Measurements from ENCODE around the gene DHFR. TPM values are rescaled to one million over a fixed set of nuclear protein-coding genes. Genes with fewer than 3 reads are reported as not detected.

The DHFR gene
- total RNA-seq, 1 experiment from 2014 or later, result 51.5 TPM

DNA sequence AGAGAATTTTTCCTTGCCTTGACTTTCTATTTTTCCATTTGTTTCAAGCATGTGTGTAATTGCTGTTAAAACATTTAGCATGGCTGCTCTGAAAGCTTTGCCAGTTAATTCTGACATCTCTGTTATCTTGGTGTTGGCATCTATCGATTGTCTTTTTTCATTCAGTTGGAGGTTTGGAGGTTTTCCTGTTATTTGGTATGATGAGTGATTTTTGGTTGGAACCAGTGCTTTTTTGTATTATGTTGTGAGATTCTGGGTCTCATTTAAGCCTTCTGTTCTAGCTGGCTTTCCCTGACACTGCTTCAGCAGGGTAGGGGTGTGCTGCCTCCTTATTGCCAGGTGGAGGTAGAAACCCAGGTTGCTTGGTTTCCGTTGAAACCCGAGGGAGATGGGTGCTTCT, 40.9 kb upstream of the DHFR start:
- H3K4me3 ChIP-seq (ENCODE audit: low read depth in 2 of 2, low read length in 2 of 2), result no peak overlapping the region
- no peaks in the 10 kb centered on the region for H3K4me1 ChIP-seq (ENCODE audit: control insufficient read depth, insufficient read depth, low read length)
- no peaks in the 10 kb centered on the region for H3K27me3 ChIP-seq (ENCODE audit: control insufficient read depth, insufficient read depth, low read length)
- no peaks in the 10 kb centered on the region for H3K36me3 ChIP-seq (ENCODE audit: control insufficient read depth, insufficient read depth, low read length)
- DNase-seq (ENCODE audit: low read depth, low spot score) (no peak), ATAC-seq (no peak)
- TF ChIP-seq, protein P1, sequence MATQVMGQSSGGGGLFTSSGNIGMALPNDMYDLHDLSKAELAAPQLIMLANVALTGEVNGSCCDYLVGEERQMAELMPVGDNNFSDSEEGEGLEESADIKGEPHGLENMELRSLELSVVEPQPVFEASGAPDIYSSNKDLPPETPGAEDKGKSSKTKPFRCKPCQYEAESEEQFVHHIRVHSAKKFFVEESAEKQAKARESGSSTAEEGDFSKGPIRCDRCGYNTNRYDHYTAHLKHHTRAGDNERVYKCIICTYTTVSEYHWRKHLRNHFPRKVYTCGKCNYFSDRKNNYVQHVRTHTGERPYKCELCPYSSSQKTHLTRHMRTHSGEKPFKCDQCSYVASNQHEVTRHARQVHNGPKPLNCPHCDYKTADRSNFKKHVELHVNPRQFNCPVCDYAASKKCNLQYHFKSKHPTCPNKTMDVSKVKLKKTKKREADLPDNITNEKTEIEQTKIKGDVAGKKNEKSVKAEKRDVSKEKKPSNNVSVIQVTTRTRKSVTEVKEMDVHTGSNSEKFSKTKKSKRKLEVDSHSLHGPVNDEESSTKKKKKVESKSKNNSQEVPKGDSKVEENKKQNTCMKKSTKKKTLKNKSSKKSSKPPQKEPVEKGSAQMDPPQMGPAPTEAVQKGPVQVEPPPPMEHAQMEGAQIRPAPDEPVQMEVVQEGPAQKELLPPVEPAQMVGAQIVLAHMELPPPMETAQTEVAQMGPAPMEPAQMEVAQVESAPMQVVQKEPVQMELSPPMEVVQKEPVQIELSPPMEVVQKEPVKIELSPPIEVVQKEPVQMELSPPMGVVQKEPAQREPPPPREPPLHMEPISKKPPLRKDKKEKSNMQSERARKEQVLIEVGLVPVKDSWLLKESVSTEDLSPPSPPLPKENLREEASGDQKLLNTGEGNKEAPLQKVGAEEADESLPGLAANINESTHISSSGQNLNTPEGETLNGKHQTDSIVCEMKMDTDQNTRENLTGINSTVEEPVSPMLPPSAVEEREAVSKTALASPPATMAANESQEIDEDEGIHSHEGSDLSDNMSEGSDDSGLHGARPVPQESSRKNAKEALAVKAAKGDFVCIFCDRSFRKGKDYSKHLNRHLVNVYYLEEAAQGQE (IDR thresholded peaks at IDR 0.05; ENCODE audit: insufficient read depth in 1 of 2, low read depth in 2 of 2, low read length in 1 of 2), result no peak
- TF ChIP-seq, protein P2, sequence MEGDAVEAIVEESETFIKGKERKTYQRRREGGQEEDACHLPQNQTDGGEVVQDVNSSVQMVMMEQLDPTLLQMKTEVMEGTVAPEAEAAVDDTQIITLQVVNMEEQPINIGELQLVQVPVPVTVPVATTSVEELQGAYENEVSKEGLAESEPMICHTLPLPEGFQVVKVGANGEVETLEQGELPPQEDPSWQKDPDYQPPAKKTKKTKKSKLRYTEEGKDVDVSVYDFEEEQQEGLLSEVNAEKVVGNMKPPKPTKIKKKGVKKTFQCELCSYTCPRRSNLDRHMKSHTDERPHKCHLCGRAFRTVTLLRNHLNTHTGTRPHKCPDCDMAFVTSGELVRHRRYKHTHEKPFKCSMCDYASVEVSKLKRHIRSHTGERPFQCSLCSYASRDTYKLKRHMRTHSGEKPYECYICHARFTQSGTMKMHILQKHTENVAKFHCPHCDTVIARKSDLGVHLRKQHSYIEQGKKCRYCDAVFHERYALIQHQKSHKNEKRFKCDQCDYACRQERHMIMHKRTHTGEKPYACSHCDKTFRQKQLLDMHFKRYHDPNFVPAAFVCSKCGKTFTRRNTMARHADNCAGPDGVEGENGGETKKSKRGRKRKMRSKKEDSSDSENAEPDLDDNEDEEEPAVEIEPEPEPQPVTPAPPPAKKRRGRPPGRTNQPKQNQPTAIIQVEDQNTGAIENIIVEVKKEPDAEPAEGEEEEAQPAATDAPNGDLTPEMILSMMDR (IDR thresholded peaks at IDR 0.05), result no peak
- TF ChIP-seq SIN3A (IDR thresholded peaks at IDR 0.05; ENCODE audit: borderline replicate concordance, insufficient read depth, low read depth, low read length), result no peak
- no peak for TF ChIP-seq POLR2AphosphoS5 (IDR thresholded peaks at IDR 0.05; ENCODE audit: low read depth, low read length)
- TF ChIP-seq TCF7L2 (IDR thresholded peaks at IDR 0.05; ENCODE audit: low read depth, low read length), result no peak
- no TSS peak for BruUV-seq (replicated peaks)
- H3K9me3 ChIP-seq (ENCODE audit: control insufficient read depth, insufficient read depth, low read depth, low read length), result no peaks in the 10 kb centered on the region
- intact Hi-C loops (cut with micrococcal nuclease; ENCODE audit: unreplicated experiment), result no loop called here
- in situ Hi-C loops (cut with HindIII; ENCODE audit: low pct_unique_long_range_greater_than_20kb, low sequenced_read_pairs), result no loop called here
- no peak overlapping the region for H3K27ac ChIP-seq (ENCODE audit: low read length)
- ChIA-PET POLR2A (no interaction called here), CTCF (no interaction called here)

DNA sequence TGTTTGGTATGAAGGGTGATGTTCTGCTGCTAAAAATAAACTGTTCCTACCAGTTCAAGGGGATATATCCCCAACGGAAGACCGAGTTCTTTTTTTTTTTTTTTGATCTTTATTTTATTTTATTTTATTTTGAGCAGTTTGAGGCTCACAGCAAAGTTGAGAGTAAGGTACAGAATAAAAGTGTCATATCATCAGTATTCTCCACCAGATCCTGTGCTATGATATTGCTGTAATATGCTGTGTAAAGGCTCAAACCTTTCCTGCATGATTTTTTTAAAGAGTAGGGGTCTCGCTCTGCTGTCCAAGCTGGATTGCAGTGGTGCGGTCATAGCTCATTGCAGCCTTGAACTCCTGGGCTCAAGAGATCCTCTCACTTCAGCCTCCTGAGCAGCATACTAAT, 34.8 kb upstream of the DHFR start:
- in situ Hi-C loops (cut with HindIII; ENCODE audit: low pct_unique_long_range_greater_than_20kb, low sequenced_read_pairs) (no loop called here), intact Hi-C loops (cut with micrococcal nuclease; ENCODE audit: unreplicated experiment) (loop anchor here (10.0 kb wide), 2 partner anchors 475 to 505 kb away; no protein-coding TSS in a partner anchor)
- POLR2A ChIA-PET, result no interaction called here
- no peaks in the 10 kb centered on the region for H3K4me1 ChIP-seq (ENCODE audit: control insufficient read depth, insufficient read depth, low read length)
- CTCF ChIA-PET, result interaction anchor here (0.6 kb wide), 1 partner anchor 505 kb away, joined by 6 read pairs; no protein-coding TSS in a partner anchor
- no peaks in the 10 kb centered on the region for H3K9me3 ChIP-seq (ENCODE audit: control insufficient read depth, insufficient read depth, low read depth, low read length)
- H3K36me3 ChIP-seq (ENCODE audit: control insufficient read depth, insufficient read depth, low read length), result no peaks in the 10 kb centered on the region
- ATAC-seq (no peak), DNase-seq (ENCODE audit: low read depth, low spot score) (no peak)
- BruUV-seq (replicated peaks), result no TSS peak
- TF ChIP-seq, protein P2 (IDR thresholded peaks at IDR 0.05), result no peak
- TF ChIP-seq, protein P1 (IDR thresholded peaks at IDR 0.05; ENCODE audit: insufficient read depth in 1 of 2, low read depth in 2 of 2, low read length in 1 of 2), result no peak
- TF ChIP-seq POLR2AphosphoS5 (IDR thresholded peaks at IDR 0.05; ENCODE audit: low read depth, low read length) (no peak), SIN3A (IDR thresholded peaks at IDR 0.05; ENCODE audit: borderline replicate concordance, insufficient read depth, low read depth, low read length) (no peak), TCF7L2 (IDR thresholded peaks at IDR 0.05; ENCODE audit: low read depth, low read length) (no peak)
- H3K4me3 ChIP-seq (ENCODE audit: low read depth in 2 of 2, low read length in 2 of 2), result no peak overlapping the region
- no peak overlapping the region for H3K27ac ChIP-seq (ENCODE audit: low read length)
- H3K27me3 ChIP-seq (ENCODE audit: control insufficient read depth, insufficient read depth, low read length), result no peaks in the 10 kb centered on the region

Measured in Panc1 (cell line).